ENCODE results near the gene PMM1.

DNA sequence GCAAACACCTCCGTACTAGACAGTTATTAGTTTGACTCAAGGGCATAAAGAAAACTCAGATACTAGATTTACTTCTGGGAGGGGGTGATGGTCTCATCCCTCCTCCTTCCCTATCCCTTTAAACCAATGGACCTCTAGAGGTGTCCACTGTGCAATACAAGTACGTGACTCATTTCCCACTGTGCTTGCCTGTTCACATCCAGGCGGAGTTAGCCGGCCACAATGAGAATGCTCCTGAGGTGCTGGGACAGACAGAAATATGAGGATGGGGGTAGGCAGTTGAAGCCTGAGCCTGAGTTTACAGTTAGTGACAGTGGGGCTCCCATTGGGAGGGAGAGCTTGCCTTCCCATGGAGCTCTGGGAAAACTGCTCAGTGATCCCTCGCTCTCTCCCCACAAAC is 8.4 kb upstream of the PMM1 start:
- TF ChIP-seq EP300 (conservative IDR thresholded peaks at IDR 0.05; ENCODE audit: poor library complexity, severe bottlenecking), result no peak
- TF ChIP-seq, protein P1, sequence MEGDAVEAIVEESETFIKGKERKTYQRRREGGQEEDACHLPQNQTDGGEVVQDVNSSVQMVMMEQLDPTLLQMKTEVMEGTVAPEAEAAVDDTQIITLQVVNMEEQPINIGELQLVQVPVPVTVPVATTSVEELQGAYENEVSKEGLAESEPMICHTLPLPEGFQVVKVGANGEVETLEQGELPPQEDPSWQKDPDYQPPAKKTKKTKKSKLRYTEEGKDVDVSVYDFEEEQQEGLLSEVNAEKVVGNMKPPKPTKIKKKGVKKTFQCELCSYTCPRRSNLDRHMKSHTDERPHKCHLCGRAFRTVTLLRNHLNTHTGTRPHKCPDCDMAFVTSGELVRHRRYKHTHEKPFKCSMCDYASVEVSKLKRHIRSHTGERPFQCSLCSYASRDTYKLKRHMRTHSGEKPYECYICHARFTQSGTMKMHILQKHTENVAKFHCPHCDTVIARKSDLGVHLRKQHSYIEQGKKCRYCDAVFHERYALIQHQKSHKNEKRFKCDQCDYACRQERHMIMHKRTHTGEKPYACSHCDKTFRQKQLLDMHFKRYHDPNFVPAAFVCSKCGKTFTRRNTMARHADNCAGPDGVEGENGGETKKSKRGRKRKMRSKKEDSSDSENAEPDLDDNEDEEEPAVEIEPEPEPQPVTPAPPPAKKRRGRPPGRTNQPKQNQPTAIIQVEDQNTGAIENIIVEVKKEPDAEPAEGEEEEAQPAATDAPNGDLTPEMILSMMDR (IDR thresholded peaks at IDR 0.05; ENCODE audit: poor library complexity, severe bottlenecking), result no peak
- TF ChIP-seq POLR2AphosphoS5 (IDR thresholded peaks at IDR 0.05), result no peak
- no peak for TF ChIP-seq SMC3 (conservative IDR thresholded peaks at IDR 0.05; ENCODE audit: poor library complexity)
- no peak for TF ChIP-seq EZH2 (IDR thresholded peaks at IDR 0.05; ENCODE audit: borderline replicate concordance, insufficient read depth, low read length, poor library complexity, severe bottlenecking)
- no peak for TF ChIP-seq RAD21 (conservative IDR thresholded peaks at IDR 0.05)
- no peak for TF ChIP-seq TAF1 (IDR thresholded peaks at IDR 0.05; ENCODE audit: low read depth)

All from neural cell (in vitro differentiated cells).